SK-N-SH (cell line): ENCODE results near the gene HEPHL1.

Experiments used
- CHD2 ChIP-seq: fragments of 150-350 bp; IDR thresholded peaks from 2 replicates; pipeline ENCODE4 v1.6.1; 2018; ENCODE audit warnings: low read length; ENCODE audit not compliant: partially characterized antibody
- GABPA ChIP-seq: IDR thresholded peaks from 2 replicates; pipeline ENCODE4 v1.4.0; 2012; ENCODE audit warnings: low read depth, mild to moderate bottlenecking
- GATA2 ChIP-seq: sonication (generic); formaldehyde crosslinking; IDR thresholded peaks from 2 replicates; pipeline ENCODE4 v1.5.0; 2020; ENCODE audit warnings: mild to moderate bottlenecking, missing genetic modification reagents
- POLR2AphosphoS5 ChIP-seq: IDR thresholded peaks from 2 replicates; pipeline ENCODE4 v1.6.1; 2012; ENCODE audit warnings: low read depth, low read length
- RAD21 ChIP-seq: IDR thresholded peaks from 2 replicates; pipeline ENCODE4 v1.6.1; 2012; ENCODE audit warnings: mild to moderate bottlenecking, low read length
- YY1 ChIP-seq: IDR thresholded peaks from 2 replicates; pipeline ENCODE4 v1.4.0; 2012; ENCODE audit warnings: low read depth, mild to moderate bottlenecking
- TF ChIP-seq, protein P1 (sequence below): fragments of 150-350 bp; IDR thresholded peaks from 2 replicates; pipeline ENCODE4 v1.6.1; 2017; ENCODE audit warnings: antibody characterized with exemption, low read length, low read depth, borderline replicate concordance
- TF ChIP-seq, protein P2 (sequence below): fragments of 200-600 bp; sonication (generic); IDR thresholded peaks from 2 replicates; pipeline ENCODE4 v1.6.1; 2017; ENCODE audit warnings: antibody characterized with exemption, mild to moderate bottlenecking, moderate library complexity
- TF ChIP-seq, protein P3 (sequence below): IDR thresholded peaks from 2 replicates; pipeline ENCODE4 v1.4.0; 2012; ENCODE audit warnings: low read depth

DNA sequence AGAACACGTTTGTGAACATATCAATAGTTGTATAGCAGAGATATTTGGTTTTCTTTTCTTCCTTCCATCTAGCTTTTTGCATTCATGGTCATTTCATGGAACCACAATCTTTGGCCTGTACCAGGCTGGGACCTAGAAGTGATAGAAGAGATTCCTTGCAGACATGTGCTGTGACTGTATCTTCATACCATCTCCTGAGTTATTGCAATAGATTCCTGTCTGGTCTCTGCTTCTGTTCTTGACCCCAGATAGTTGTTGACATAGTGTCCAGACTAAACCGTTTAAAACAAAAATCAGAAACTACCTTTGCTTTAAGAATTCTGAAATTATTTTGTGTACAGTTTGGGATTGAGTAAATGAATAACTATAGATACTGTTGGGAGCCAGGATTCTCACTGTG lies 124.3 kb downstream of the HEPHL1 start:
- TF ChIP-seq GABPA (no peak), YY1 (no peak), POLR2AphosphoS5 (no peak), RAD21 (no peak), CHD2 (no peak), GATA2 (no peak)
- TF ChIP-seq, protein P1, sequence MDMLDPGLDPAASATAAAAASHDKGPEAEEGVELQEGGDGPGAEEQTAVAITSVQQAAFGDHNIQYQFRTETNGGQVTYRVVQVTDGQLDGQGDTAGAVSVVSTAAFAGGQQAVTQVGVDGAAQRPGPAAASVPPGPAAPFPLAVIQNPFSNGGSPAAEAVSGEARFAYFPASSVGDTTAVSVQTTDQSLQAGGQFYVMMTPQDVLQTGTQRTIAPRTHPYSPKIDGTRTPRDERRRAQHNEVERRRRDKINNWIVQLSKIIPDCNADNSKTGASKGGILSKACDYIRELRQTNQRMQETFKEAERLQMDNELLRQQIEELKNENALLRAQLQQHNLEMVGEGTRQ: no peak
- TF ChIP-seq, protein P2, sequence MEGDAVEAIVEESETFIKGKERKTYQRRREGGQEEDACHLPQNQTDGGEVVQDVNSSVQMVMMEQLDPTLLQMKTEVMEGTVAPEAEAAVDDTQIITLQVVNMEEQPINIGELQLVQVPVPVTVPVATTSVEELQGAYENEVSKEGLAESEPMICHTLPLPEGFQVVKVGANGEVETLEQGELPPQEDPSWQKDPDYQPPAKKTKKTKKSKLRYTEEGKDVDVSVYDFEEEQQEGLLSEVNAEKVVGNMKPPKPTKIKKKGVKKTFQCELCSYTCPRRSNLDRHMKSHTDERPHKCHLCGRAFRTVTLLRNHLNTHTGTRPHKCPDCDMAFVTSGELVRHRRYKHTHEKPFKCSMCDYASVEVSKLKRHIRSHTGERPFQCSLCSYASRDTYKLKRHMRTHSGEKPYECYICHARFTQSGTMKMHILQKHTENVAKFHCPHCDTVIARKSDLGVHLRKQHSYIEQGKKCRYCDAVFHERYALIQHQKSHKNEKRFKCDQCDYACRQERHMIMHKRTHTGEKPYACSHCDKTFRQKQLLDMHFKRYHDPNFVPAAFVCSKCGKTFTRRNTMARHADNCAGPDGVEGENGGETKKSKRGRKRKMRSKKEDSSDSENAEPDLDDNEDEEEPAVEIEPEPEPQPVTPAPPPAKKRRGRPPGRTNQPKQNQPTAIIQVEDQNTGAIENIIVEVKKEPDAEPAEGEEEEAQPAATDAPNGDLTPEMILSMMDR: no peak
- TF ChIP-seq, protein P3, sequence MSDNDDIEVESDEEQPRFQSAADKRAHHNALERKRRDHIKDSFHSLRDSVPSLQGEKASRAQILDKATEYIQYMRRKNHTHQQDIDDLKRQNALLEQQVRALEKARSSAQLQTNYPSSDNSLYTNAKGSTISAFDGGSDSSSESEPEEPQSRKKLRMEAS: no peak
